ENCODE data around the gene MSI1.

MSI1 gene

DNA sequence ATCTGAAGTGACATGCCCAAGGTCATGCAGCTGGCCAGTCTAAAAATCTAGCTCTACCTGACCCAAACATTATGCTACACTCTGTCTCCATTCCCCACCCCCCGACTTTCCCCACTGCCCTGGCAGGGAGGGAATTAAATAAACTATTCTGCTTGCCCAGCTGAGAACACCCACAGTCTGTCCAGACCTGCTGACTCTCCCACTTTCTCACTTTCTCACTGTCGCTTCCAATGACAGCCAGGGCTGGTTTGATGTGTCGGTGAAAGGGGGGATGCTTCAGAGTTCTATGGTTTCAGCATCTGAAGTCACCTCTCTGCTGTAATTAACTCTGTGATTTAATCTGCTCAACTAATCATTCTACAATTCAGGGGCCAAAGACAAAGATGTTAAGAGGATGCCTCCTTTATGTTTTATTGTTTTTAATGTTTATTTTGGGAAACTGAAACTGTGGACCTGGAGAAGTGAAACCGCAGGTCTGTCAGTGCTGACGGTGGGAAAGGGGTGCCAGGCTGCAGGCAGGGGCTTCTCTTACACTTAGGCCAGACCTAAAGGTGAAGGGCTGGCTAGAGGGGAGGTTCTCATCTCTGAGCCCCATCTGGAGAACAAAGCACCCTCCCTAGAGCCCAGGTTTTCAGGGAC, 8.1 kb upstream of the MSI1 start:
- no peak for DNase-seq

GRCh38 chr12:120376416-120376815, 7.5 kb upstream of the MSI1 start:
- DNase-seq = no peak

- DNase-seq = no peak
Observed at GRCh38 chr12:120376009-120376408, 7.0 kb upstream of the MSI1 start.

- DNase-seq = no peak
Observed at GRCh38 chr12:120373683-120374082, 4.7 kb upstream of the MSI1 start.

DNA sequence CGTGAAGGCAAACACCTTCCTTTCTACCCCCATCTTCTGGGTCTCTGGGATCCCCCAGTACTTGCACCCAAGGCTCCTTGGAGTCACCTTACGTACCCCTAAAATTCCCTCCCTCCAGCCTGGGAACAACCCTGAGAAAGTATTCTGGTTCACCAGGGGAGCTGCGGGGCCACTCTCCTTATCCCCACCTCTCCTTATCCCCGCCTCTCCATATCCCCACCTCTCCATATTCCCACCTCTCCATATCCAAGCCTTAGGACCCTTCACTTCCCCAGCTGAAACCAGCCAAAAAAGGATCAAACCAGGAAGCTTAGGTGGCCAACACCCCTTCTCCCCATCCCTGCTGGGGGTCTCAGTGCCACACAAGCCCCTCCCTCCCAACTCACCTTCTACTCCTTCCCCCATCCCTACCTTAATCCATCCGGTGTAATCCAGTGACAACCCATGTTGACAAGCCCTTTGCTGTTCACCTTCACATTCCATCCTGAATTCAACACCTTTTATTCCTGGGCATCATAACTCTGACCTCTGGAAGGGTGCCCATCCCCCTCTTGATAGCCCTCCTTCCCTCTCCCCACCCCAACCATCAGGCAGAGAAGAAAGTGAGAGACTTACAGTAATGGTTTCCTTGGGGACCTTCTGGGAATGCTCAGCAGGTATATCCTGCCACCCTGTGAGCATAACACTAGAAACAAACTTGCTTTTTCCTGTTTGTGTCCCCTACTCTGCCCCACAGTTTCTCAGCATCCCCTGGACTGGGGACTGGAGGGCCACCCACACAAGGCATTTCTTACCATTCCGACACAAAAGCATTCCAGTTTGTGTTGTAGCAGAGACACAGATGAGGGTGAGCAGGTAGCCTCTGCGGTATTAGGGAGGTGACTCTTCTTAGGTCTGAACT, 1.6 kb upstream of the MSI1 start:
- no peak for DNase-seq

DNA sequence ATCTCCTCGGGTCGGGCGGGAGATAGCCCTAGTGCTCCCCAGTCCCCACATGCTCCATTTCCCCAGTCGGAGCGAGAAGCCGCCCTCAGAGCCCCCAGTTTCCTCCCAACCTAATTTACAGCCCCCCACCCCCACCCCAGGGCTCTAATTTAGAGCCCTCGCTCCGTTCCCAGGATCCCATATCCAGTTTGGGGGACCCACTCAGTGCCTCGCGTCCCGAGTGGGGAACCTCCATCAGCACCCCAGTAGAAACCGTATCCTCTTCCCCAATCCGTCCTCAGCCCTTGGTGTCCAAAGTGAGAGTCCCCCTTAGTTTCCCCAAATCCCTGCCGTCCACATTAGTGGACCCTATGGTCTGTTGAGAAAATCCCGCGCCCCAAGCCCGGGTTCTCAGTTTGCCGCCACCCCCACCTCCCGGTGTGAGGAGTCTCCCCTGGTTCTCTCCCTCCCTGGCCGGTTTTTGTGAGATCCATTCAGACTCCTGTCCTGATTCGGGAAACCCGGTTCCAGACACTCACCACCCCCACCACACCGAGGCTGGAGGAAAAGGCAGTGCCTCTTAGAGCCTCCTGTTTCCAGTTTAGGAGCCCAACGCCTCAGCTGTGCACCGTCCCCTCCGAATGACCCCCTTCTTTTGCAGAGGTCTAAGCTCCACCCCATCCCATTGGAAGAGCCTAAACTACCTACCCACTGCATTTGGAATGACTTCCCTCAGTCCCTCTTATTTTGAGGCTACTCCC, 809 bp upstream of the MSI1 start:
- DNase-seq = no peak

GRCh38 chr12:120367924-120368788, 808 bp downstream of the MSI1 start:
- DNase-seq = no peak

DNA sequence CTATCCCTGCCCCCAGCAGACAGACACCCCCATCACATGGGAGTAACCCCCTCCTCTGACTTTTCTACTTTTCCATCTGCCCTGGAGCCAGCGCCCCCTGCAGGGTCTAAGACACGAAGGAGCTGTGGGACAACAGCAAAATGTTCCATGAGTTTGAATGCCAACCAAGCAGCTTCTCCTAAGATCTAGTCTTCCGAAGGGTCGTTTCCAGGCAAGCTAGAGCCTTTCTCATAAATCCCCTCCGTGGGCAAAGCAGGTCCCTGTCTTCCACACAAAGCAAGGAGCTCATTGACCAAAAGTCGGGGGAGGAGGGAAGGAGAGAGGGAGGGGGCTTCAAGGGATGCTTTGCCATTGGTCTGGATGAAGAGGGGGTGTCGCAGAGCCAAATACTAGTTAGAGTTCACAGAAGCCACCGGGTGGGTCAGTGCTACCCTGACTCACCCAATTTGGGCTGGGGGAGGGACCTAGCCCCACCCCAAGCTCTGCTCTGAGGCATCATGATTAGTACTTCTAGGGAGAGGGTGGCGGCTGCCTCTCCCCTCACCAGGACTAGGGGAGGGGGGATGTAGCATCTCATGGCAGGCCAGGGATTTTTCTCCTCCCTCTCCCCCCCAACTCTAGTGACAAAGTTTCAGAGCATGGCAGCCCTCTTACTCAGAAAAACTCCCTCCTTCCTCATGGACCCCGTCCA, 1.6 kb downstream of the MSI1 start:
- DNase-seq = no peak

- no peak for DNase-seq
Observed at GRCh38 chr12:120366845-120367232, 2.1 kb downstream of the MSI1 start.

- DNase-seq = no peak
Observed at GRCh38 chr12:120366341-120366705, 2.6 kb downstream of the MSI1 start.

GRCh38 chr12:120365675-120366340, 3.2 kb downstream of the MSI1 start:
- DNase-seq = no peak

DNA sequence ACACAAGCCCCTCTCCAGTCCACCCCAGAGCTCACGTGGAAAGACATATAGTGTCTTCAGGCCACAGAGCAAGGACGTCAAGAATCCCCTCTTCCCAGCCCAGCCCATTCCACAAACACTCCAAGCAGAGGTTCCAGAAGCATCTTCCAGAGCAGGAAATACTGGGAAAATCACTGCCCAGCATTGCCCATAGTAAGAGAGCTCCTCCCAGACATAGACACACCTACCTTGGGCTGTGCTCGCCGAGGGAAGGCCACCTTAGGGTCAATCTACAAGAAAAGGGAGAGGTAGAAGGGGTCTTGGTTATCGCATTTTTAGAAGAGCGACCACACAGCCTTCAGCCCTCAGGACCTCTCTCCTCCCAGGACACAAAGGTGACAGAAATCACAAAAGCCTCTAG, 4.5 kb downstream of the MSI1 start:
- no peak for DNase-seq

DNA sequence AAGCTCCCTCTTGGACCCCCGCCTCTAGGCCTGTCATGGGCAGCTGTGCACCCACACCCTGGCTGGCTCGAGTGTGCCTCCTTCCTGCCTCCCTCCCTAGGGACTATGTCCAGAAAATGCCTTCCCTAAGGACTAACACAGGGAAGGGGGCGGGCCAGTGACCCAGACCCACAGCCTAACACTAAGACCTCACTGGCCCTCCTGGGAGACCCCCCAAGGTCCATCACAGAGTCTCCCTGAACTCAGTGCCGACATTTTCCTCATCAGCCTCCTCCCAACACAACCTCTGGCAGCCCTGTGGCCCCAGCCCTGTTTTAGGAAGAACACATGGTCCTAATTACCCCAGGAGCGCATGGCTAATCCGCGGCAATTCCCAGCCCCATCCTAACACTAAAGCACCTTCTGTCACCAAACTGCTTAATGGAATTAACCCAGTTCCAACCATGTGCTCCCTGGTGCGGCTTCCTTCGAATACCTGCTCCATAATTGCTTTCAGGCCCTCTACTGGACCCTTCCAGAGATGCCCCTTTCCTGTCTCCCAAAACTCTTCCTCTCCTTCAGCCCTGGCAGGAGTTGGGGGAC, 5.6 kb downstream of the MSI1 start:
- no peak for DNase-seq

DNA sequence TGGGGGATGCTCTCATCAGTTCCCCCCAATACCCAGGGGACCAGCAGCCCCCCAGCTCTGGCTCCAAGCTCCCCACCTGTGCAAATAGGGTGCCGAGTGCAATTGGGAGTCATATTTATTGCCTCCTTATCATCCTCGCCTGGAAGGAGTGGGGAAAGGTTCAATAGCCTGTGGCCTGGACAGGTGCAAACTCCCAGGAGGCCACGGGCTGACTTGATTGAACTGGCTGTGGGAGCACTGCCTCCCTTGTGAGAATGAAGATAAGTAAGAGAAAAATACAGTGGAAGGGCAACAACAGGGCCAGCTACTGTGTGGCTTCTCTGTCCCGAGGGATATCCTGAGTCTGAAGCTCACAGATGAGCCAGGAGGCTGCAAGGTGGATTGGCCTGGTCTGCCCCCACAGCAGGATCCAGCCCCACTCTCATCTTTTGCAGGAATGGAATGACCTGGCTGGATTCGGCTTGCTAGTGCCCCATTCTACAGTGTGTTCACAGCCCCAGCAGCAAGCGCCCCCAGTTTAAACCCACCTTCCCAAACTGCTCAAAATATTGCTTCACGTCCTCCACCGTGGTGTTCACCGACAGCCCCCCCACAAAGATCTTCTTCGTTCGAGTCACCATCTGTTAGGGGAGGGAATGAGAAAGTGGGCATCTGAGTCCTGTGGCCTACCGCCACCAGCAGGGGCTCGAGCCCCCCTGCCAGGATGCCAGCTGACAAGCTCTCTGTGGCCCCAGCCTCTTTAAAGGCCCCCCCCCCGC, 6.3 kb downstream of the MSI1 start:
- DNase-seq = no peak

DNA sequence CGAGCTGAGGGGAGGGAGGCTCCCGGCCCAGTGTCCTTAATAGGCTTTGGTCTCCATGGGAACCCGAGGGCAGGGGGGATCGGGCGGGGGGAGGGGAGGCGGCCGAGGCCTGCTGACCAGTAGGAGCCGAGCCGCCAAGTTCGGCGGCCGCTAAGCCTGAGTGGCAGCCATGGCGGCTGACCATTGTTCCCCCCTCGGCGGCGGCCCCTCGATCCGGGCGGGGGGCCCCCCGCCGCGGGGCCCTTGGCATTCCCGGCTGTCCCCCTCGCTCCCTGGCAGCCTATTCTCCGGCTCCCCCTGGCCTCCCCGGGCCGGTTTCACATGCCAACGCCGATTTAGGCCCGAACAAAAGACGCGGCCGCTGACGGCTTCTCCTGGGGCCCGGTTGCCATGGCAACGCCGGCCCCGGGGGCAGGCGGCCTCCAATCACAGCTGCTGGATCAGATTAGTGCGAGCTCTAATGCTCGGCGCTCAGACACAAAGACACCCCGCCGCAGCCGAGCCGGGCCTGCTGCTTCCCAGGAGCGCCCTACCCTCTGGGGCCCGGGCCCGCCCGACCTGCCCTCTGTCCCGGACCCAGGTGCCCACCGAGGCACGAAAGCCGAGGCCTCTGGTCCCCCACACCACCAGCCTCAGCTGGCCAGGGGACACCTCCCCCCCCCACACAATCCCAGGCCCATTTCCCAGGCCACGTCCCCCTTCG, 7.3 kb downstream of the MSI1 start:
- DNase-seq = no peak

DNA sequence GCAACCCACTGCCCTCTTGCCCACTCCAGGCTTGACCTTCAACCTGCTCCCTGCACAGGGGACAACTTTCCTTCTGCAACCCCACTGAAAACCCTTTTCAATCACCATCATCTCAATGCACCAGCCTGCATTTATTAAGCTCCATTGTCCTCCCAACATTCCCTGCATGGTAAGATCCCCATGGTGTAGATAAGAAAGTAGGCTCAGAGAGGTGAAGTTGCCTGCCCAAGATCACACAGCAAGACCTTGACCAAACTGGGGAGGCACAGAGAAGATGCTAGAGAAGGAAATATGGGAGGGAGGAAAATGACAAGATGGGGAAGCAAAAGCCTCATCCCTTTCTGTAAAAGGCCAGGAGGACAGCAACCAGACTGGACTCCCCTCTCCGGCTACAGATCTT, 9.8 kb downstream of the MSI1 start:
- DNase-seq = no peak

- no peak for DNase-seq
Observed at GRCh38 chr12:120358412-120359100, 10.4 kb downstream of the MSI1 start.

DNA sequence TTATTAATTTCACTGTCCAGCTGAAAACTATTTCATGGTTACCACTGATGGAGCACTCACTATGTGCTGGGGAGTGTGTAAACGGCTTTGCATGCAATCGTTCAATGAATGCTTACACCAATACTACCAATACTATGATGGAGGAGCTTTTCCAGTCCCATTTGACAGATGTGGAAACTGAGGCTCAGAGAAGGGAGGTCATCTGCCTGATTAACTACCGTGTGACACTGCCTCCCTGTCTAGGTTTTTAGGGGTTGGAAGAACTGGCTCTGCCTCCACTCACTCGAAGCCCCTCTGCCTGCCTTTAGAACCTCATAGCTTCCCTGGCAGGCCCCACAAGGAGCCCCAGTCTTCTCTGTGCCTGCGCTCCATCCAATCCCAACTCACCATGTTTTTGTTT, 11.9 kb downstream of the MSI1 start:
- DNase-seq = no peak

- peak; percentile 81 for DNase-seq
Observed at GRCh38 chr12:120356567-120357030, 12.4 kb downstream of the MSI1 start.
